OCI-LY1 (cell line): ENCODE data around the gene ZNF429.
"Not testable (repeated sequence)": the region's sequence is repeated elsewhere in the genome, so short reads cannot be mapped to it uniquely, and the experiment has no call there.

Experiments used
- H2AFZ ChIP-seq: fragments of 200-600 bp; sonication (generic), shearing (Covaris generic); 2 replicates; pipeline ENCODE4 v1.6.0; 2014; ENCODE audit warnings: antibody characterized with exemption, mild to moderate bottlenecking, low read length
- H3F3A ChIP-seq: fragments of 200-600 bp; sonication (generic), shearing (Covaris generic); 2 replicates; pipeline ENCODE4 v1.6.0; 2014; ENCODE audit warnings: mild to moderate bottlenecking, antibody characterized with exemption, low read length, moderate library complexity; ENCODE audit not compliant: insufficient read depth
- H3K27ac ChIP-seq: fragments of 200-600 bp; sonication (generic); 2 replicates; pipeline ENCODE4 v1.5.1; 2014; ENCODE audit warnings: low read length, mixed run types, mild to moderate bottlenecking, low read depth; ENCODE audit not compliant: poor library complexity, severe bottlenecking
- H3K27me3 ChIP-seq: fragments of 200-600 bp; sonication (generic); 2 replicates; pipeline ENCODE4 v1.6.0; 2014; ENCODE audit warnings: antibody characterized with exemption, mild to moderate bottlenecking, low read length, moderate library complexity; ENCODE audit not compliant: insufficient read depth
- H3K36me3 ChIP-seq: fragments of 200-600 bp; sonication (generic); 2 replicates; pipeline ENCODE4 v1.6.1; 2014; ENCODE audit warnings: mild to moderate bottlenecking, antibody characterized with exemption, low read length, moderate library complexity, mixed read lengths; ENCODE audit not compliant: insufficient read depth
- H3K4me1 ChIP-seq: fragments of 200-600 bp; sonication (generic); 2 replicates; pipeline ENCODE4 v1.5.1; 2014; ENCODE audit warnings: mild to moderate bottlenecking, low read length, moderate library complexity; ENCODE audit not compliant: insufficient read depth, severe bottlenecking
- H3K4me2 ChIP-seq: fragments of 200-600 bp; sonication (generic), shearing (Covaris generic); 2 replicates; pipeline ENCODE4 v1.6.1; 2014; ENCODE audit warnings: low read length
- H3K4me3 ChIP-seq: fragments of 200-600 bp; sonication (generic); 2 replicates; pipeline ENCODE4 v1.5.1; 2014; ENCODE audit warnings: low read length, low read depth, mild to moderate bottlenecking, mixed read lengths; ENCODE audit not compliant: poor library complexity, severe bottlenecking
- H3K79me2 ChIP-seq: fragments of 200-600 bp; shearing (Covaris generic); 2 replicates; pipeline ENCODE4 v1.6.1; 2016; ENCODE audit warnings: mixed run types, low read length, mixed read lengths; ENCODE audit not compliant: insufficient read depth
- H3K9ac ChIP-seq: fragments of 200-600 bp; sonication (generic), shearing (Covaris generic); 2 replicates; pipeline ENCODE4 v1.6.1; 2014; ENCODE audit warnings: mild to moderate bottlenecking, low read length, mixed read lengths
- H3K9me2 ChIP-seq: fragments of 200-600 bp; sonication (generic), shearing (Covaris generic); 2 replicates; pipeline ENCODE4 v1.6.1; 2014; ENCODE audit warnings: low read depth, mild to moderate bottlenecking, low read length, mixed read lengths
- H3K9me3 ChIP-seq: fragments of 200-600 bp; shearing (Covaris generic); 2 replicates; pipeline ENCODE4 v1.6.1; 2014; ENCODE audit warnings: low read length, mixed read lengths
- H4K20me1 ChIP-seq: fragments of 200-600 bp; sonication (generic), shearing (Covaris generic); 2 replicates; pipeline ENCODE4 v1.6.0; 2016; ENCODE audit warnings: mild to moderate bottlenecking, low read length; ENCODE audit not compliant: insufficient read depth
- CTCF ChIP-seq: fragments of 200-600 bp; sonication (generic), shearing (Covaris generic); IDR thresholded peaks from 2 replicates; pipeline ENCODE4 v1.5.1; 2017; ENCODE audit warnings: mild to moderate bottlenecking, antibody characterized with exemption, low read length, moderate library complexity, mixed read lengths
- EZH2 ChIP-seq: fragments of 200-600 bp; sonication (generic), shearing (Covaris generic); IDR thresholded peaks from 2 replicates; pipeline ENCODE4 v1.8.0; 2017; ENCODE audit warnings: borderline replicate concordance, mixed run types, mild to moderate bottlenecking, antibody characterized with exemption, low read length, moderate library complexity, mixed read lengths

Gene ZNF429

GRCh38 chr19:21498651-21499050, 6.8 kb upstream of the ZNF429 start:
- Histone ChIP-seq H4K20me1 (no peaks in the 10 kb centered on the region), H3F3A (no peaks in the 10 kb centered on the region), H3K4me3 (no peak overlapping the region), H3K27ac (no peak overlapping the region), H3K4me2 (no peak overlapping the region), H3K36me3 (no peaks in the 10 kb centered on the region), H3K9me3 (0 out of 2 replicates have a peak, but pooled peaks cover 4% of the 10 kb centered on the region), H2AFZ (no peak overlapping the region), H3K4me1 (no peaks in the 10 kb centered on the region), H3K9ac (no peak overlapping the region), H3K9me2 (no peaks in the 10 kb centered on the region), H3K27me3 (no peaks in the 10 kb centered on the region), H3K79me2 (no peaks in the 10 kb centered on the region)
- TF ChIP-seq EZH2: no peak
- no peak for TF ChIP-seq CTCF

- no peaks in the 10 kb centered on the region for H3K9me2 ChIP-seq
- H3F3A ChIP-seq: no peaks in the 10 kb centered on the region
- peaks cover 11% of the 10 kb centered on the region for H3K4me1 ChIP-seq
- no peak overlapping the region for H3K27ac ChIP-seq
- H2AFZ ChIP-seq: no peak overlapping the region
- H4K20me1 ChIP-seq: no peaks in the 10 kb centered on the region
- H3K9me3 ChIP-seq: peaks cover 5% of the 10 kb centered on the region; the same call in 1 of the 2 replicates
- no peaks in the 10 kb centered on the region for H3K27me3 ChIP-seq
- H3K9ac ChIP-seq: no peak overlapping the region
- H3K36me3 ChIP-seq: peaks cover 21% of the 10 kb centered on the region
- H3K79me2 ChIP-seq: 0 out of 2 replicates have a peak, but pooled peaks cover 8% of the 10 kb centered on the region
- no peak overlapping the region for H3K4me3 ChIP-seq
- no peak for TF ChIP-seq EZH2
- TF ChIP-seq CTCF: no peak
- H3K4me2 ChIP-seq: no peak overlapping the region
Observed at GRCh38 chr19:21508198-21508597, 2.8 kb downstream of the ZNF429 start.

GRCh38 chr19:21511058-21511457, 5.7 kb downstream of the ZNF429 start:
- H2AFZ ChIP-seq, H3K27ac ChIP-seq, H3K9ac ChIP-seq, H3F3A ChIP-seq, H3K4me3 ChIP-seq, H3K79me2 ChIP-seq, H4K20me1 ChIP-seq, H3K4me2 ChIP-seq, H3K27me3 ChIP-seq, H3K9me3 ChIP-seq, H3K4me1 ChIP-seq, H3K9me2 ChIP-seq: not testable (repeated sequence)
- peaks cover 21% of the 10 kb centered on the region for H3K36me3 ChIP-seq

- H3K4me1 ChIP-seq, H3K27me3 ChIP-seq, H3K79me2 ChIP-seq, H4K20me1 ChIP-seq, H3K4me3 ChIP-seq, H3F3A ChIP-seq, H2AFZ ChIP-seq, H3K9ac ChIP-seq, H3K9me2 ChIP-seq, H3K27ac ChIP-seq, H3K4me2 ChIP-seq: not testable (repeated sequence)
- H3K36me3 ChIP-seq: peaks cover 14% of the 10 kb centered on the region
- peaks cover 12% of the 10 kb centered on the region; the same call in 1 of the 2 replicates for H3K9me3 ChIP-seq
Observed at GRCh38 chr19:21512609-21513008, 7.2 kb downstream of the ZNF429 start.
